Loucy (cell line): ENCODE results near the gene C1orf141.

Experiments
- H2AFZ ChIP-seq: fragments of 200-600 bp; sonication (generic); 2 replicates; pipeline ENCODE4 v1.6.0; 2016; ENCODE audit warnings: antibody characterized with exemption, mild to moderate bottlenecking, low read length, moderate library complexity
- H3F3A ChIP-seq: fragments of 200-600 bp; 2 replicates; pipeline ENCODE4 v1.6.0; 2016; ENCODE audit warnings: antibody characterized with exemption, low read depth, mild to moderate bottlenecking
- H3K27me3 ChIP-seq: fragments of 200-600 bp; sonication (generic); 2 replicates; pipeline ENCODE4 v1.6.1; 2014; ENCODE audit warnings: low read length, mild to moderate bottlenecking; ENCODE audit not compliant: insufficient read depth, poor library complexity, severe bottlenecking
- H3K36me3 ChIP-seq: fragments of 200-600 bp; sonication (generic); 2 replicates; pipeline ENCODE4 v1.6.1; 2016; ENCODE audit warnings: low read length; ENCODE audit not compliant: insufficient read depth
- H3K4me1 ChIP-seq: fragments of 200-600 bp; sonication (generic); 2 replicates; pipeline ENCODE4 v1.5.1; 2014; ENCODE audit warnings: low read length, mild to moderate bottlenecking; ENCODE audit not compliant: insufficient read depth, poor library complexity, severe bottlenecking
- H3K4me2 ChIP-seq: fragments of 200-600 bp; sonication (generic); 2 replicates; pipeline ENCODE4 v1.6.0; 2014; ENCODE audit warnings: antibody characterized with exemption, low read length, low read depth, mild to moderate bottlenecking; ENCODE audit not compliant: poor library complexity, severe bottlenecking
- H3K4me3 ChIP-seq: fragments of 200-600 bp; sonication (generic); 2 replicates; pipeline ENCODE4 v1.5.1; 2014; ENCODE audit warnings: low read length, mild to moderate bottlenecking, mixed read lengths; ENCODE audit not compliant: poor library complexity, severe bottlenecking
- H3K79me2 ChIP-seq: fragments of 200-600 bp; sonication (generic); 2 replicates; pipeline ENCODE4 v1.6.1; 2014; ENCODE audit warnings: low read length; ENCODE audit not compliant: insufficient read depth
- H3K9ac ChIP-seq: fragments of 200-600 bp; sonication (generic); 2 replicates; pipeline ENCODE4 v1.6.0; 2014; ENCODE audit warnings: mild to moderate bottlenecking, low read depth, low read length, moderate library complexity; ENCODE audit not compliant: poor library complexity, severe bottlenecking
- H3K9me2 ChIP-seq: fragments of 200-600 bp; sonication (generic); replicated peaks from 2 replicates; pipeline ENCODE4 v1.6.1; 2016; ENCODE audit warnings: low read depth, low read length, mixed read lengths
- H3K9me3 ChIP-seq: fragments of 200-600 bp; sonication (generic); 2 replicates; pipeline ENCODE4 v1.6.1; 2014; ENCODE audit warnings: mild to moderate bottlenecking, antibody characterized with exemption, low read length, low read depth; ENCODE audit not compliant: insufficient read depth
- H4K20me1 ChIP-seq: fragments of 200-600 bp; sonication (generic); 2 replicates; pipeline ENCODE4 v1.6.0; 2014; ENCODE audit warnings: antibody characterized with exemption, low read length, mild to moderate bottlenecking; ENCODE audit not compliant: insufficient read depth, poor library complexity, severe bottlenecking
- CTCF ChIP-seq: fragments of 200-600 bp; sonication (generic); conservative IDR thresholded peaks from 2 replicates; pipeline ENCODE4 v1.5.1; 2014; ENCODE audit warnings: mild to moderate bottlenecking, antibody characterized with exemption, low read length
- EZH2phosphoT487 ChIP-seq: fragments of 200-600 bp; IDR thresholded peaks from 2 replicates; pipeline ENCODE4 v1.6.1; 2018; ENCODE audit warnings: antibody characterized with exemption, mild to moderate bottlenecking, moderate library complexity, borderline replicate concordance

Gene C1orf141

GRCh38 chr1:67130673-67131072 lies 4.1 kb downstream of the C1orf141 start:
- no peak overlapping the region for H3K9ac ChIP-seq
- no peak overlapping the region for H2AFZ ChIP-seq
- peaks cover 4% of the 10 kb centered on the region for H3K4me1 ChIP-seq
- no peaks in the 10 kb centered on the region for H4K20me1 ChIP-seq
- no peak overlapping the region for H3K4me3 ChIP-seq
- no peaks in the 10 kb centered on the region for H3K9me3 ChIP-seq
- H3K9me2 ChIP-seq, result no peaks in the 10 kb centered on the region
- H3K27me3 ChIP-seq, result no peaks in the 10 kb centered on the region
- H3K36me3 ChIP-seq, result no peaks in the 10 kb centered on the region
- H3F3A ChIP-seq, result no peaks in the 10 kb centered on the region
- TF ChIP-seq EZH2phosphoT487, result no peak
- no peak for TF ChIP-seq CTCF
- no peak overlapping the region for H3K4me2 ChIP-seq
- H3K79me2 ChIP-seq, result no peaks in the 10 kb centered on the region

GRCh38 chr1:67126974-67127373 lies 7.8 kb downstream of the C1orf141 start:
- Histone ChIP-seq H3K4me2 (no peak overlapping the region), H3F3A (no peaks in the 10 kb centered on the region), H3K4me1 (peaks cover 4% of the 10 kb centered on the region), H3K9me3 (no peaks in the 10 kb centered on the region), H3K79me2 (no peaks in the 10 kb centered on the region), H3K9ac (no peak overlapping the region), H3K27me3 (no peaks in the 10 kb centered on the region), H3K36me3 (no peaks in the 10 kb centered on the region), H2AFZ (no peak overlapping the region), H4K20me1 (no peaks in the 10 kb centered on the region), H3K9me2 (no peaks in the 10 kb centered on the region), H3K4me3 (no peak overlapping the region)
- TF ChIP-seq CTCF (no peak), EZH2phosphoT487 (no peak)

DNA sequence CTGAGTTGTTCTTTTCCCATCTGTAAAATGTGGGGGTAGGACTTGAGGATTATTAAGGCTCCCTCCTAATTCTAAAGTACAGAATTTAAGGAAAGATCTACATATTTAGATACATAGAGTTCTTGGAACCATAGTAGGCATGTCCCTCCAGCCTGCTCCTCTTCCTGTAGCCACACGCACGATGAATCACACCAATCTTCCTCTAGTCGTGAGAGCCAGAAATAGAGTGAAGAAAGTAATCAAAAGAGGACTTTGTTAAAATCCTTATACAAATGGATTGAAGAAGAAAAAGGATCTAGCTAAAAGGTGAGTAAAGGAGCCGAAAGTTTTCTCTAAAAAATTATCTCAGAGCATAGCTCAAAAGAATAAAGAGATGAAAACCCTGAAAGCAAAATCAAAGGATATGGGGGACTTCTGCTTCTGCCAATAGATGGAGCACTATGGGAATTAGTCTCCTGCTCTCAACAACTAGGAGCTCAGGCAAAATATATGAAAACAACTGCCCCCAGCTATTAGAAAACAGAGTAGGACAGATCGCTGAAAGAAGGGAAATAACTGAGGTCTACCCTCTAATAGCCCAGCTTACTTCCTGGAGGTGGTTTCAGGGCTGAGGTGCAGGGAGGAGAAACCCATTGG lies 8.5 kb downstream of the C1orf141 start:
- H2AFZ ChIP-seq, result peak overlapping the region; percentile 72; the same call in 1 of the 2 replicates
- H3K4me2 ChIP-seq, result no peak overlapping the region
- no peaks in the 10 kb centered on the region for H3K27me3 ChIP-seq
- TF ChIP-seq EZH2phosphoT487, result no peak
- peak; percentile 30; the same call in 1 of the 2 replicates for TF ChIP-seq CTCF
- H4K20me1 ChIP-seq, result no peaks in the 10 kb centered on the region
- no peaks in the 10 kb centered on the region for H3K36me3 ChIP-seq
- H3K9me2 ChIP-seq, result no peaks in the 10 kb centered on the region
- no peaks in the 10 kb centered on the region for H3K9me3 ChIP-seq
- no peak overlapping the region for H3K9ac ChIP-seq
- H3K4me3 ChIP-seq, result no peak overlapping the region
- no peaks in the 10 kb centered on the region for H3K79me2 ChIP-seq
- H3F3A ChIP-seq, result no peaks in the 10 kb centered on the region
- H3K4me1 ChIP-seq, result peaks cover 4% of the 10 kb centered on the region
